GM18519 (cell line): Measurements from ENCODE around the gene SAMD1.
"Not testable (repeated sequence)": the region's sequence is repeated elsewhere in the genome, so short reads cannot be mapped to it uniquely, and the experiment has no call there.

Experiments used
- ATAC-seq: cut with Tn5 transposase; IDR thresholded peaks from one replicate; pipeline ENCODE4 v1.9.1; 2021; ENCODE audit warnings: mild to moderate bottlenecking, moderate library complexity; ENCODE audit not compliant: unreplicated experiment, low FRiP score

SAMD1 gene

DNA sequence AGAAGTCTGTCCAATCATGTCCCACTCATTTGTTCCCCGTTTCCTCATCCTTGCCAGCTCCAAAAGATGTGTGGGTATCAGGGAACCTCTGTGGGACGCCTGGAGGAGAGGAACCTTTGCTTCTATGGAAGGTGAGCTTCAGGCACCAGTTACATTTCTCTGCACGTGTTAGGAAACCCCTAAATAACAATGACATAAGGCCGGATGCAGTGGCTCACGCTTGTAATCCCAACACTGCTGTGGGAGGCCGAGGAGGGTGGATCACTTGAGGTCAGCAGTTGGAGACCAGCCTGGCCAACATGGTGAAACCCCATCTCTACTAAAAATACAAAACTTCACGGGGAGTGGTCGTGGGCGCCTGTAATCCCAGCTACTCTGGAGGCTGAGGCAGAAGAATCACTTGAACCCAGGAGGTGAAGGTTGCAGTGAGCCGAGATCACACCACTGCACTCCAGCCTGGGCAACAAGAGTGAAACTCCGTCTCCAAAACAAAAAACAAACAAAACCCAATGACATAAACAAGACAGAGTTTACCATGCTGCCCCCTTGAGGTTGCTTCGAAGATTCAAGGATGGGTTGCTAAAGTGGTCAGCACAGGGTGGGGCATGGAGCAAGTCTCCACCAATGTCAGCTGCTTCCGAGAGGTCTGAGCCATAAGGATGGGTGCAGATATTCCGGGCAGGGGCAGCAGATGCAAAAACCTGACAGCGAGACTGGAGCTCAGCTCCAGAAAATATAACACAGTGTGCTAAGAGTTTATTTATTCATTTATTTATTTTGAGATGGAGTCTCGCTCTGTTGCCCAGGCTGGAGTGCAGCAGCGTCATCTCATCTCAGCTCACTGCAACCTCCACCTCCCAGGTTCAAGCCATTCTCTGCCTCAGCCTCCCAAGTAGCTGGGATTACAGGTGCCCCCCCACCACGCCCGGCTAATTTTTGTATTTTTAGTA is 47.6 kb downstream of the SAMD1 start:
- not testable (repeated sequence) for ATAC-seq

DNA sequence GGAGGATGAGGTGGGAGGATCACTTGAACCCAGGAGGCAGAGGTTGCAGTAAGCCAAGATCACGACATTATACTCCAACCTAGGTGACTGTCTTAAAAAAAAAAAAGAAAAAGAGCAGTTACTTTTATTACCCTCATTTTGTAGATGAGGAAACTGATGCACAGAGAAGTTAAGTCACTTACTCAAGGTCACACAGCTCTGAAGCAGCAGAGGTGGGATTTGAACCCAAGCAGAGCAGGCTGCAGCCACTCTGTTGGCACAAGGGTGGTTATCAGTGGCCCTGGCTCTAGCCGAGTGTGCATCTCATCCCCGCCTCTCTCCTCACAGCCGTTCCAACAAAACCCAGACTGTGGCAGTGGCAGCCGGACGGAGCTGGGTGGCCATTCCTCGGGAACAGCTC is 51.4 kb downstream of the SAMD1 start:
- no peak for ATAC-seq
